ENCODE results near the gene SMYD3. TPM values are rescaled to one million over a fixed set of nuclear protein-coding genes. Genes with fewer than 3 reads are reported as not detected.

SMYD3 gene
- total and polyA plus RNA-seq, 2 of the 13 experiments (the other 11 are each of a cell fraction or from before 2014, with no cell fraction given), result 27.7 to 35.8 TPM

GRCh38 chr1:246078126-246078887 lies 428.8 kb downstream of the SMYD3 start:
- Histone ChIP-seq H3K9me3 (ENCODE audit: low read length) (peaks cover 8% of the 10 kb centered on the region; the same call in 1 of the 2 replicates), H3K79me2 (ENCODE audit: insufficient read depth, low read length) (no peaks in the 10 kb centered on the region), H3K9ac (ENCODE audit: insufficient read depth, low read depth, low read length) (no peak overlapping the region), H3K4me3 (replicated peaks in 1 of 3; ENCODE audit: insufficient read depth in 1 of 3, low read depth in 2 of 3, low read length in 3 of 3) (no peak overlapping the region), H3K27me3 (ENCODE audit: control insufficient read depth in 1 of 2, insufficient read depth in 2 of 2, low read length in 2 of 2) (no peaks in the 10 kb centered on the region; a peak in 1 of 5 replicates), H3K27ac (ENCODE audit: extremely low read length, insufficient read depth, low read length) (no peak overlapping the region), H4K20me1 (ENCODE audit: insufficient read depth, low read length) (no peaks in the 10 kb centered on the region), H3K36me3 (replicated peaks in 1 of 2; ENCODE audit: control insufficient read depth in 1 of 2, insufficient read depth in 2 of 2, low read length in 2 of 2) (no peaks in the 10 kb centered on the region), H2AFZ (ENCODE audit: low read length) (no peak overlapping the region), H3K4me2 (ENCODE audit: low read depth, low read length) (peak overlapping the region; percentile 13; the same call in 1 of the 2 replicates), H3K4me1 (ENCODE audit: insufficient read depth, low read length) (peaks cover 44% of the 10 kb centered on the region)
- intact Hi-C loops (cut with micrococcal nuclease; ENCODE audit: unreplicated experiment) (no loop called here), in situ Hi-C loops (cut with HindIII; ENCODE audit: extremely low pct_ligation_motif_present, low pct_unique_long_range_greater_than_20kb) (no loop called here)
- no peak for FAIRE-seq
- CTCF ChIA-PET (ENCODE audit: low intra/inter-chr PET ratio, low total read pairs), result no interaction called here
- DNase-seq (ENCODE audit: low spot score), result peak; percentile 34
- ATAC-seq, result no peak; the same call in 2 of the 3 replicates
- BruUV-seq (replicated peaks), result no TSS peak
- POLR2A ChIA-PET, result no interaction called here
- WGBS (ENCODE audit: low lambda C conversion rate), result 86% methylated on average over 9 of the region's 9 CpGs
- TF ChIP-seq GATA4 (IDR thresholded peaks at IDR 0.05; ENCODE audit: borderline replicate concordance, low read depth) (peak; percentile 33; the same call in 1 of the 2 replicates), MED1 (CRISPR knock-in tag; IDR thresholded peaks at IDR 0.05) (0 out of 2 replicates have a peak, but pooled peaks have one; percentile 41), ELF3 (CRISPR knock-in tag; IDR thresholded peaks at IDR 0.05) (peak; percentile 75), FOXP4 (CRISPR knock-in tag; IDR thresholded peaks at IDR 0.05) (peak; percentile 31; the same call in 1 of the 2 replicates), FOXA1 (IDR thresholded peaks at IDR 0.05) (no peak), FOXA1 (CRISPR knock-in tag; IDR thresholded peaks at IDR 0.05) (peak; percentile 32; the same call in 1 of the 2 replicates), PAXIP1 (CRISPR knock-in tag; conservative IDR thresholded peaks at IDR 0.05) (0 out of 2 replicates have a peak, but pooled peaks have one; percentile 32), ZNF572 (CRISPR knock-in tag; IDR thresholded peaks at IDR 0.05) (no peak), EP300 (IDR thresholded peaks at IDR 0.05; ENCODE audit: low read depth in 2 of 2, low read length in 2 of 2) (peak in 1 of 2 experiments; percentile 48; a peak in 1 of 4 replicates), EP300 (CRISPR knock-in tag; IDR thresholded peaks at IDR 0.05; ENCODE audit: borderline replicate concordance) (no peak), NCOA2 (CRISPR knock-in tag; IDR thresholded peaks at IDR 0.05) (0 out of 2 replicates have a peak, but pooled peaks have one; percentile 23), ZFP62 (CRISPR knock-in tag; IDR thresholded peaks at IDR 0.05) (no peak), ZNF547 (CRISPR knock-in tag; IDR thresholded peaks at IDR 0.05) (no peak), ETV5 (CRISPR knock-in tag; IDR thresholded peaks at IDR 0.05; ENCODE audit: borderline replicate concordance) (peak; percentile 64; the same call in 1 of the 2 replicates), ARID5B (CRISPR knock-in tag; IDR thresholded peaks at IDR 0.05) (0 out of 2 replicates have a peak, but pooled peaks have one; percentile 19)
